HG03460 (cell line): ENCODE data around the gene MYO10.
"Not testable (repeated sequence)": the region's sequence is repeated elsewhere in the genome, so short reads cannot be mapped to it uniquely, and the experiment has no call there.

Experiments
- ATAC-seq: cut with Tn5 transposase; IDR thresholded peaks from one replicate; pipeline ENCODE4 v1.9.1; 2021; ENCODE audit not compliant: unreplicated experiment

Gene MYO10

DNA sequence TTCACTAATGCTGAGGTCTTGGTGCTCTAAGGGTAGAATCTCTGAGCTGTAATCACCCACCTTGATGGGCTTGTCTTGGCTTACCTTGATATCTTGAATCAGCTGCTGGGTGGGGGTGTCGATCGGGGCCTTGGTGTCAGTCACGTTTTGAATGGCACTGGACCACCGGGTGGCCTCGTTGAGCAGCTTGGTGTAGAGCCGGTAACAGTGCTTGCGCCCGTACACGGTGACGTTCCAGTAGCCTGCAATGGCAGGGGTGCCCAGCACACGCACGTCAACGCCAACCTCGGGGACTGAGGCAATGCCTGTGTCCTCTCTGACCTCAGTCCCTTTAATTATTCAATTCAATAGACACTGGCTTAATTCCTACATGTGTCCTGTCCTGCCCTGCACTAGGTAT is 256.2 kb downstream of the MYO10 start:
- no peak for ATAC-seq

DNA sequence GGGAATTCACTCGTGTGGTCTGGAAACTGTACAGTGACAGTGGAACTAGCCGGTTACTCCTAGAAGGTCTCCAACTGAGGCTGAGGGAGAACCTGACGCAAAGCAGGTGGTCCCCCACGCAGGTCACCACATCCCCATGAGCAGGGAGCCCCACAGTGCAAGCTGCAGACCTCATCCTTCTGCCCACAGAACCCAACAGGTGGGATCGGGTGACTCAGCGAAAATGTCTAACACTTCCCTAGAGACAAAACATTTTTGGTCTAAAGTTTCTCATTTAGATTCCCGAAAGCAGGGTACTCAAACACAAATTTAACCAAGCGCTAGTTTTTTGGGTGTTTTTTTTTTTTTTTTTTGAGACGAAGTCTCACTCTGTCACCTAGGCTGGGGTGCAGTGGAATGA is 256.9 kb downstream of the MYO10 start:
- no peak for ATAC-seq

DNA sequence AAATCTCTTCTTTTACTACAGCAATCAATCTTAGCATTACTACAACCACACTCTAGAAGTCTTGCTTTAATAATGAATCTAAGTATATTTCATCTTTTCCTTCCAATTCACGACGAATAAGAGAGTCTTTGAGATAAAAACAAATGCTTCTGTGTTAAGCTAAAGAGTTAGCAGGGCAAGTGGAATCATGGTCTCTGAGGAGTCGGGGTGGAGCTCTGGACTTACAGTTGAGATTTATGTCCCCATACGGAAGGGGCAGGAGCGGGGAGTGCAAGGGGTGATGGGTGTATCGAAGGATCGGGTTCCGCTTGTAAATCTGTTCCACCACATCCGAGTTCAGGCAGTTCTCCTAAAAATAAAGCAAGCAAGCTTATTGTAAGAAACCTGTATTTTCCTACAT is 260.3 kb downstream of the MYO10 start:
- no peak for ATAC-seq

DNA sequence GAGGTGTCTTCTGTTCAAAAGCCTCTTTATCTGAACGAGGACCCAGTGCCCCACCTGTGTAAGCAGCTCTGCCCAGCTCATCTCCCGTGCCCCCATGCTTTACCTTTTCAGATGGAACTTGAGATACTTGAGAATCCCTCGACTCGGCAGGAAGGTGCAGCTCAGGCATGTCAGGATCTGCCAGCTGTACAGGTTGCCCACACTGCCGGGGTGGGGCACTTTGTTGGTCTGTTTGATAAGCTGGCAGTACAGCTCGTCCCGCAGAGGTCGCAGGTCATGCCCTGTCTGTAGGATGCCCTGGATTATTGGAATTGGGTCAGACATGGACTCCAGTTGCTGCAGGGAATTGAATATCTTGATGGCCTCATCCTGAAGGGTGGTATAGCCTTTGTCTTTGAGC is 261.3 kb downstream of the MYO10 start:
- ATAC-seq: no peak

DNA sequence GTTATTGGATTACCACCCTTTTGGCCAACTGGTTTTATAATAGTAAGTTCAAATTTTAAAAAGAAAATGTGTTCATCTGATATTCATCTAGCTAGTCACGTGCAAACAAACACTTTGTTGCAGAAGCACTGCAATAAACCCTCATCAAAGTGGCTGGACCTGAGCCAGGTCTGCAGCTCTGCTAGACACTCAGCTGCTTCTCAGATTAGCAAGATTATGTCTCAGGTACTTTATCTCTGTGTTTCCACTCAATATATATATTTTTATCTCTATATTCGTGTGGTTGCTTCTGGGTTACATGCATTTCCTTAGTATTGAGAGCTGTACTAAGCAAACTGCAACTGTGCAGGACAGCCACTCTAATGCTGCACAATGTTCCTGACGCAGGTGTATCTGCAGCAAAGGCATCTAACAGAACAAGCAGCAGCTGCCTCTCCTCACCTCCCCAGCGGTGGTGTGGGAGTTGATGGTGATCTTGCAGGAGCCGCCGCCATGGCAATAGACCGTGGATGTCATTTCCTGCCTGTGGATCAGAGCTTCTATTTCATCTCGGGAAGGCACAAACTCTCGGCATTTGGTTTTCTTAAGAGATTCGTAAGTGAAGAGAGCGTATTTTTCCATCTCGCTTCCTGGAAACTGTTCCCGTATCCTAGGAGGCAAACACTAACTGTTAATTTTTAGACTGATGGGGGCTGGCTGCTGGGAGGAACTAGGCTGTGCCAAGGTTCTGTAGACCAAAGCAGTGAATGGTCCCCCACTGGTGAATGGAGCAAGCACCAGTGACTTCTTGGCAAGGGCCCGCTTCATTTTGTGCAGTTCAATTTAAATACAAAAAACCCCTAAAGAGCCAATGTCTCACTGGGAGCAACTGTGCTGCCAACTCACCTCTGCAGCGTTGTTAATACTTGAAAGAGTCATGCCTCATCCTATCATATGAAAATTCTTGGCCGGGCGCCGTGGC is 262.6 kb downstream of the MYO10 start:
- ATAC-seq: no peak

DNA sequence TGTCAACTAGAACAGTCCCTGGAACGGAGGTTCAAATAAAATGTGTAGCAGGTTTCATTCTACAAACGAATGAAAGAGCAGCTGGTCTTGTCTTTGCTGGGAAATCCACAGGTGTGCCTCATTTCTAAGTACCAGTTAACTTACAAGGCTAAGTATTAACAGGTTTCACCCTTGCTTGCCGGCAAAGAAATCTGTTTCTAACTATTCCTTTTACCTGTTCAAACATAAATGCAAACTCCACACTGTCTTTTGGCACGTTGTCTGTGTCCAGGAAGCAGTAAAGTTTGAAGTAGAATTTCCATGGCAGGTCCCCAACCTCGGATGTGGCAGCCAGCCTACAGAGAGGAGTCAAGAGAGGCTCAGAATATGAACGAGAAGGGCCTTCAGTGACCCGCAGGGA is 264.9 kb downstream of the MYO10 start:
- no peak for ATAC-seq

DNA sequence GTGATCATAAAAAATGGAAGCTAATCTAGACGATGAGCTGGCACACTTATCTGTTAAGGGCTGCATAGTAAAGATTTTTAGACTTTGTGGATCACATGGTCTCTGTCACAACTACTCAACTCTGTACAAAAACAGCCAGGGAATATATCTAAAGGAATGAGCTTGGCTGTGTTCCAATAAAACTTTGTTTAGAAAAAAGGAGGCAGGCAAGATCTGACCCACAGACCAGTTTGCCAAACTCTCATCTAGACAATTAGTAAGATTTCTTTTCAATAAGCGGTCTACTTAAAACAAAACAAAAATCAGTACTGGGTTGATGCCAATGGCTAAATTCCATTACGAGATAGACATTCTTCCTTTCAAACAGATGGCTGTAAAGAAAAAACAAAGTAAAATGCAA is 266.3 kb downstream of the MYO10 start:
- ATAC-seq: no peak

DNA sequence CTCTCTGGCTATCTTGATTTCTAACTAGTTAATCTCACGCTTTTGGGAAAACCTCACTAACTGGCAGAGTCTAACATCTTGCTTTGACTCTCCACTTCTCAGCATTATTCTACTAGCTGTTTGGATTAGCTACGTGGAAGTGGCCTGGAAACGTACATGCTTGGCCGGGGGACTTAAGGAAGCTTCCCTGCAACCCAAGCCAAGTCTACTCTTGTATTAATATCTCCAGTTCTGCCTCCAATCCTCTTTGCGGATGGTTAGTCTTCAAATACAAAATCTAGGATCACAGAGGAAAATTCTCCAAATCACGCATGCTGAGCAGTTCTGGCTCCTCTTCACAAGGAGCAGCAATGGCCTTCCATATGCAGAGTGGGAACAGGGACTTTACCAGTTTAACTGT is 267.5 kb downstream of the MYO10 start:
- ATAC-seq: no peak

DNA sequence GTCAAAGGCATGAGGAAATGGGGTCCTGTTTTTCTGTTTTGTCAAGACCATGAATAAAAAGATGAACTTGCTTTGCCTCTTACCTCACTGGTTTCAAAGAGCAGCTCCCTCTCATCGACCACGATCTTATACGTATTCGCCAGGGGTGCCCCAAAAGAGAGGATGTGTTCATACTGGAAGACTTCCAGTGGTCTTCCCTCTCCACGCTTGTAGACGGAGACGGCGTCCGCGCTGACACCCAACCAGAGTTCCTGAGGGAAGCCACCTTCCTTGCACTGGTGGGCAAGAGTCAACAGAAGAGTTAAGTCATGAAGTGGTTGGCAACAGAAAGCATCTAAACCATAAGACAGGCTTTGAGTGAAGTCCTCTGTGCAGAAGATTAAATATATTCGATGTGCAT is 267.9 kb downstream of the MYO10 start:
- no peak for ATAC-seq

DNA sequence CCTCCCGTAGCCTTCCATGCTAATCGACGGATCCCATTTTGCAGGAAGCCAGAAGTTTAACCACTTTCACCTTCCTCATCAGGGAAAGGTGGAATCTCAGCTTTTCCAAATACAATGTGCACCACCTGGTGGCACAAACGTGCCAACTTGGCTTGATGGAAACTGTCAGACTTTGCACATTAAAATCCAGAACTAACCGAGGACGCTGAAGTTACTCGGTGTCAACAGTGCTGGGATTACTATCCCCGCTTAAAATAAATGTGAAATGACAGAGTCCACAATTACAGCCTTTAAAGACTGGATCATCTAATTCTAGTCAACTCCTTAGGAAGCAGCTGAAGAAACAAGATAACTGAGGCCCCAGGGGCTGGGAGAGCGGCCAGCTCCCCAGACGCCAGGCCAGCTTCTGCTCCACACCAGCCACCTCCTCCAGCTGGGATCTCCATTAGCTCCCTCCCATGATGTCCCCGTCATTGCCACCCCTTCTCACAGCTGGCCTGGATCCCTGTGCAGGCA is 269.1 kb downstream of the MYO10 start:
- ATAC-seq: no peak

DNA sequence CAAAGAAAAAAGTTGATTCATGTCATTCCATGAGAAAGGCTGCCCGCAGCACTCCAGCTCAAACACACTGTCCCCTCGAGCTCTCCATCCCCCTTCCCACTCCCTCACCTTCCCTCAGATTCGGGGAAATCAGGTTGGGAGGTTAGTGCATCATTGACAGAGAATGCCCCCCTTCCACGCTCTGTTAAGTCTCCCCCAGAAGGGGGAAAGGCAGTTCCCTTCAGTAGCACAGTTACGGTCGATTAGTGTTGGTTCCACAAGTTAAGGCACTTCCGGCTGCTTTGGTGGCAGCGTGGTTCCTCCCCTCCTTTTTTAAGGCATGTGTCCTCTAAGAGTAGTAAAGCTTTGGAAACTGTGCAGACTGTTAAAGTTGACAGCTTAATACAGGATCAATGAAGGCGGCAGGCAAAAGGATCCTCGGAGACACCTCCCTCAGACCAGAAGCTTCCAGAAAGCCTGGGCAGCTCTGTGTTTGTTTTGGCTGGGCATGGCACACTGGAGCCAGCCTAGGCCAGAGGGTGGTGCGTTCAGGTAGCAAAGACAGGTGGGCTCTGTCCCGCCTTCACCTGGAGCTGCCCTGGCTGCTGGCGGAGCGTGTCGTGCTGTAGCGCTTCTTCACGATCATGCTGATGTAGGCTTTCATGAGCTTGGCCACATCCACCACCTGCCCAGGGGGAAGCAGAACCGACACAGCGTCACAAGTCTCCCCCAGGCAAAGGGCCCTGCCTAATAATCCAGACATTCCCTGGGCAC is 269.8 kb downstream of the MYO10 start:
- no peak for ATAC-seq

DNA sequence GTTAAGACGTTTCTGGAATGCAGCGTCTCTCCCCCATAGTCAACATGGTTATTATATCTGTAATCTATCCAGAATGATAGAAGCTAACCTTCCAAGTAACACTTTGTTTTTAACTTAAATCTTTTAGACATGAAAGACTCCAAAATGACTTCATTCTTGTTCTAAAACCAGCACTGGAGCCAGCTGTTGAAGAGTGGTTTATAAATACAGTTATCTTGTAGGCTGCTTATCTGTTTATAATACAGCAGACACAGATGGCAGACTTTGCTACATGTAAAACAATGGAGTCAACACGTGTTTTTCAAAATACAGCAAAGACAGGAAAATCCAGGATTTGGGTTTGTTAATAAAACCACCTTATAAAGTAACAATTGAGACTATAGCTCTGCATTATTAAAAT is 270.5 kb downstream of the MYO10 start:
- ATAC-seq: no peak

DNA sequence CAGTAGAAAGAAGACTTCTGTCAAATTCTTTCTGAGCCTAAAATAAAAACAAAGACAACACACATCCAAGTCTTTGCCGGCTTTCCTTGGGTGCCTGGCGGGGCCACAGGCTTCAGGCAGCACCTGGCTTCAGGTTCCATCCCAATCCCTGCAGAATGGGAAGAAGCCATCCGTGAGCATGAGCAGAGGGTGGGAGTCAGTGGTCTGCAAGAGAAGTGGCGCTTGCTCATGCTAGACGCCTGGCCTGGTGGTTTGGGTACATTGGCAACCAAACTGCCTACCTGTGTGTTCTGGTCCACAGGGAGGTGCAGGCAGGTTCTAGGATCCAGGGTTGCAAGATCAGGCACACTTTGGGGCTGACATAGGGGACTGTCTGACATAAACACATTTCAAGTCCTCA is 271.7 kb downstream of the MYO10 start:
- no peak for ATAC-seq

DNA sequence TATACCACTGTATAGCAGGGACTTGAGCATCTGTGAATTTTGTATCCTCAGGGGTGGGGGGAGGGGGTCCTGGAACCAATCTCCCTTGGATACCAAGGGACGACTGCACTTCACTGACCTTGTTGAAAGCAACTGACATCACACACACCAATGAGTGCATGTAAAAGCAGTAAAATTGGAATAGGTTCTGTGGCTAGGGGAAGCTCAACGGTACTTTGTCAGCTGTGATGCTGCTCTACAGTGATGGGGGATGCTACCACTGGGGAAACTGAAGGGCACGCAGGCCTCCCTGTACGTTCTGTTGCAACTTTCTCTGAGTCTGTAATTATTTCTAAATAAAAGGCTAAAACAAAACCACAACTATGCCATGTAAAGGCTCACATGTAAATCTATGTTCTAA is 272.2 kb downstream of the MYO10 start:
- ATAC-seq: no peak

DNA sequence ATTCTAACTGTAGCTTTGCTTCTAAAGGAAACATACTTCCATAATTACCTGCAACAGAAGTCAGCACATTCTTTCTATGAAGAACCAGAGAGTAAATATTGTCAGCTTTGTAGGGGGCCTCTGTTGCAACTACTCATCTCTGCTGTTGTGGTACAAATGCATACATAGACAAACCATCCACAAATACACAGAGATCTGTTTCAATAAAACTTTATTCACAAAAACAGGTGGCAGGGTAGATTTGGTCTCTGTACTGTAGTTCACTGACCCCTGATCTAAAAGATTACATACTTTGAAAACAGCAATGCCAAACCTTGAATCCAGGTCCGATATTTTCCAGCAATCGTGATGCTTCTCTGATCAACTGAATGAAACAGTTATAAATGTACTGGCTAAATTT is 274.4 kb downstream of the MYO10 start:
- ATAC-seq: no peak

DNA sequence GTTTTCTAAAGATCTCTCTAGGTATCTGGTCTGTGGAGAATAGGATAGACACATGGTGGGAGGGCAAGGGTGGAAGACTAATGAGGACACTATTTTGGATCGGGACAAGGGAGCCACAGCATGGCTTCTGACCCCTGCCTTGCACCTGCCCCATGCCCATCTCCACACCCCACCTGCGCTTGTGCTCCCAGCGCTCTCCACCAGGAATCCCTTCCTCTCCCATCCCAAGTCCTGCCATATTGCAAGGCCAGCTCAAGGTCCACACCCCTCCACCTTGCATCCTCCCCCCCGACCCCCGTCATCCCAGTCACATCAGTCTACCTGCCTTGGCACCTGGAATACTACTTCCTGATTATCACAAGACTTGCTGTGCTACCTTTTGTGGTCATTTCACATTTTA is 275.1 kb downstream of the MYO10 start:
- ATAC-seq: no peak

DNA sequence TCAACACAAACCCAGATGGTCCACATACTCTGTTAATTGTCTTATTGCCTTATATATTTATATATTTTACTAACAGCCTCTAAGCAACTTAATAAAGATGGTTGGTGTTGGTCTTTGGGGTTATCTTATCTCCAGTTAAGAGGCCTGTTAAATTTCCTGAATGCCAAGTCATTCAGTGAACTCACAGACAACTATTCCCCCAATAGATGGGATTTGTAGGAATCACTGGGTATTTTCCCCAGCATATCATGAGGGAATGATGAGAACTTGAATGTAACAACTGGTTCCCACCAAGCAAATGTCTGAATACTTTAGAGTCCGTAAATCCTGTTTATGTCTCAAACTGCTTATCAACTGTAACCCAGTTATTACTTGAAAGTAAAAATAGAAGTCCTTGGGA is 276.6 kb downstream of the MYO10 start:
- no peak for ATAC-seq

DNA sequence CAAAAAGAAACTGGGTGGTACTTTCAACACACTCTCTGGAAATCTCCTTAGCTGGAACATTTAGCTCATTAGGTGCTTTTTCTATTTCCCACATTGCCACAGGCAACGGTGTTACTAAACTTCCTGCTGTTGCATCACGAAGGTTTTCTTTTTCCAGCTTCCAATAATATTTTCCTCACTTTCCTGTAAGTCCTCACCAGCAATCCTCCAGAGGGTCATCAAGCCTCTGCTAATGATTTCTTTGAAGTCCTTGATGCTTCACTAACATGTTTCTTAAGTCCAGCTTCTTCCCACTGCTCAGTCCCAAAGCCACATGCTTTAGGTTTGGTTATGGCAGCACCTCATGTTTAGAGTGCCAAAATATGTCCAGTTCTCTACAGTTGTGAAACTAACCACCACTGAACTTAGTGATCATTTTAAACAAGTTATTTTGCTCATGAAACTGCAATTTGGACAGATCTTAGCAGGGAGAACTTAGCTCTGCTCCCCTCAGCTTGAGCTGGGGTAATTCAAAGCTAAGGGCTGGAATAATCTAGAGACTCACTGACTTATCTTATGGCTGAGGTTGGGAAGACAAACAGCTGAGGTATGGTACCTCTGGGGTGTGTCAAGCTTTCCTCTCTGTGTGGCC is 279.4 kb downstream of the MYO10 start:
- ATAC-seq: no peak

DNA sequence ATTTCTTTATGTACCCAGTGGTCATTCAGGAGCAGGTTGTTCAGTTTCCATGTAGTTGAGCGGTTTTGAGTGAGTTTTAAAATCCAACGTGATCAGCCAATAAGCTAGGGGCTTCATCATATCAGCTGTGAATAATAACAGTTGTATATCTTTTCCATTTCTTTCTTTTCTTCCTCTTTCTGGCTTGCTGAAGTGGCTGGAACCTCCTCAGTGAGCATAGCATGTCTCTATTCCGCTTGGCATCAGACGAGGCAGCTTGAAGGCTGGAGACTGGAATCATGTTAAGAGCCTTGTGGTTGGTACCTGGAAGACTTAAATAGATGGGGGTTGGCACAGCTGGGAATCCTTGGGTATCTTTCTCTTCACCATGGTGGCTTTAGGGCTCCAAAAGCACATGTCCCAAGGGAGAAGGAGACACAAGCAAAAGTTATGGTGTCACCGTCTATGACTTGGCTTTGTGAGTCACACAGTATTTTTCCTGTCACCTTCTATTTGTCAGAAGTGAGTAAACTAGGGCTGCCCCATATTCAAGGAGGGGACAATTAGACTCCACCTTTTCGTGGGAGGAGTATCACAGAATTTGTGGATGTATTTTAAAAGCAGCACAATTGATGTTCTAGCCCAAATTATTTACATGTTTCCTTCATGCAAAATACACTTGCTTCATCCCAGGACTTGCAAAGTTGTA is 281.3 kb downstream of the MYO10 start:
- no peak for ATAC-seq

DNA sequence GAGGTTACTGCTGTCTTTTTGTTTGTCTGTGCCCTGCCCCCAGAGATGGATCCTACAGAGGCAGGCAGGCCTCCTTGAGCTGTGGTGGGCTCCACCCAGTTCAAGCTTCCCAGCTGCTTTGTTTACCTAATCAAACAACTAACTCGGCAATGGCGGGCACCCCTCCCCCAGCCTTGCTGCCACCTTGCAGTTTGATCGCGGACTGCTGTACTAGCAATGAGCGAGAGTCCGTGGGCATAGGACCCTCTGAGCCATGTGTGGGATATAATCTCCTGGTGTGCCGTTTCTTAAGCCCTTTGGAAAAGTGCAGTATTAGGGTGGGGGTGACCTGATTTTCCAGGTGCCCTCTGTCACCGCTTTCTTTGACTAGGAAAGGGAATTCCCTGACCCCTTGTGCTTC is 287.3 kb downstream of the MYO10 start:
- not testable (repeated sequence) for ATAC-seq

DNA sequence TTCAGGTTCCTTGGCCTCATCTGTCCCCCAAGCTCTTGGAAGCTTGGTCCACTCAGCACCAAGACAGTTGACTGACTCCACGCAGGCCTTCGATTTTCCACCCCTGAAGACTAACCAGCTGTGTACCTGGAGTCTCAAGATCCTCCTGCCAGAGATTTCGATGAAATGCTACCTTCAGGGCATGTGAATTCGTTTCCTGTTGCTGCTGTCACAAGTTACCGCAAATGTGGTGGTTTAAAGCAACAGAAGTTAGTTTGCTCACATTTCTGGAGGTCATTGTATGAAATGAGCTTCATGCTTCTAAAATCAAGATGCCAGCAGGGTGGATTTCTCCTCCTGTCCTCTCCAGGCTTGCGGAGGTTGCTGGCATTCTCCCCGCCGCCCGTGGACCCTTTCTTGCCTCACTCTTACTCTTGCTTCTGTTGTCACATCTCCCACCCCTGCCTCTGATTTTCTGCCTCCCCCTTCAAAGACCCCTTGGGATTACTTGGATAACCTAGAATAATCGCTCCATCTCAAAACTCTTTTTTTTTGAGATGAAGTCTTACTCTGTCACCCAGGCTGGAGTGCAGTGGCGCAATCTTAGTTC is 291.7 kb downstream of the MYO10 start:
- ATAC-seq: no peak
